ENCODE measurements around the gene TMEM200C. TPM values are rescaled to one million over a fixed set of nuclear protein-coding genes. Genes with fewer than 3 reads are reported as not detected.

The TMEM200C gene
- total RNA-seq, 4 donors from 2014 or later = under 0.01 to 0.16 (median 0.13) TPM

DNA sequence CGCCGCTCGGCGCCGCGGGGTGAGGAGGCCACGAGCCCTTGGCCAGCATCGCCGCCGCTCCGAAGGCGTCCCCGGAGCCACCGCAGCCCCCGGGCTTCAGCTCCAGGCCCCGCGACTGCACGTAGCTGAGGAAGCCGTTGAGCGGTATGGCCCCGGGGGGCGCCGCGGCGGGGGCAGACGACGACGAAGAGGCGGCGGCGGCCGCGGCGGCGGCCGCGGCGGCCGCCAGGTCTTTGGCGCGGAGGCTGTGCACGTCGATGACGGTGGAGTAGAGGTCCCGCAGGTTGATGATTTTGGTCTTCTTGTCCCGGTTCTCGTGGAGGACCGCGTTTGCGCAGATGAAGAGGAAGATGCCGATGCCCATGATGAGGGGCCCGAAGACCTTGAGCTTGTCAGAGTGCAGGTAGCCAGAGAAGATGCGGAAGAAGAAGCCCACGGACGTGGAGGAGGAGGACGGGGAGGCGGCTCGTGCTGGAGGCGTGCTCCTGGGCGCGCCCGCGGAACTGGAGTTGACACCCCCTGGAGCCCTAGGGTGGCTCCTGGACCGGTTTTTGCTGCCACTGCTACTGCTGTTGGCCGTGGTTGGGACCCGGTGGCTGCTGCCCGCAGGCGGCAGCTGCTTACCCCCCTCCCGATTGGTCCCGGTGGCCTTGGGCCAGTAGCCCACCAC lies 4.0 kb downstream of the TMEM200C start:
- no peak for TF ChIP-seq POLR2AphosphoS5 (IDR thresholded peaks at IDR 0.05)
- no peak for TF ChIP-seq POLR2A (IDR thresholded peaks at IDR 0.05)
- TF ChIP-seq, protein P1, sequence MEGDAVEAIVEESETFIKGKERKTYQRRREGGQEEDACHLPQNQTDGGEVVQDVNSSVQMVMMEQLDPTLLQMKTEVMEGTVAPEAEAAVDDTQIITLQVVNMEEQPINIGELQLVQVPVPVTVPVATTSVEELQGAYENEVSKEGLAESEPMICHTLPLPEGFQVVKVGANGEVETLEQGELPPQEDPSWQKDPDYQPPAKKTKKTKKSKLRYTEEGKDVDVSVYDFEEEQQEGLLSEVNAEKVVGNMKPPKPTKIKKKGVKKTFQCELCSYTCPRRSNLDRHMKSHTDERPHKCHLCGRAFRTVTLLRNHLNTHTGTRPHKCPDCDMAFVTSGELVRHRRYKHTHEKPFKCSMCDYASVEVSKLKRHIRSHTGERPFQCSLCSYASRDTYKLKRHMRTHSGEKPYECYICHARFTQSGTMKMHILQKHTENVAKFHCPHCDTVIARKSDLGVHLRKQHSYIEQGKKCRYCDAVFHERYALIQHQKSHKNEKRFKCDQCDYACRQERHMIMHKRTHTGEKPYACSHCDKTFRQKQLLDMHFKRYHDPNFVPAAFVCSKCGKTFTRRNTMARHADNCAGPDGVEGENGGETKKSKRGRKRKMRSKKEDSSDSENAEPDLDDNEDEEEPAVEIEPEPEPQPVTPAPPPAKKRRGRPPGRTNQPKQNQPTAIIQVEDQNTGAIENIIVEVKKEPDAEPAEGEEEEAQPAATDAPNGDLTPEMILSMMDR (IDR thresholded peaks at IDR 0.05) = no peak
- TF ChIP-seq EP300 (IDR thresholded peaks at IDR 0.05) = no peak
- Histone ChIP-seq H3K4me3 (peak overlapping the region in 1 of 2 donors; percentile 56), H3K9me3 (no peaks in the 10 kb centered on the region), H3K4me1 (peaks cover 0 to 39% (median 15%) of the 10 kb centered on the region in 3 donors), H3K27me3 (peaks cover 80% of the 10 kb centered on the region), H3K36me3 (no peaks in the 10 kb centered on the region), H3K27ac (no peak overlapping the region)
- 71 to 100% methylated on average over 1 to 11 of the region's 70 CpGs for WGBS, 2 donors (ENCODE audit: low coverage in 1 of 2)
- no peak for ATAC-seq

DNA sequence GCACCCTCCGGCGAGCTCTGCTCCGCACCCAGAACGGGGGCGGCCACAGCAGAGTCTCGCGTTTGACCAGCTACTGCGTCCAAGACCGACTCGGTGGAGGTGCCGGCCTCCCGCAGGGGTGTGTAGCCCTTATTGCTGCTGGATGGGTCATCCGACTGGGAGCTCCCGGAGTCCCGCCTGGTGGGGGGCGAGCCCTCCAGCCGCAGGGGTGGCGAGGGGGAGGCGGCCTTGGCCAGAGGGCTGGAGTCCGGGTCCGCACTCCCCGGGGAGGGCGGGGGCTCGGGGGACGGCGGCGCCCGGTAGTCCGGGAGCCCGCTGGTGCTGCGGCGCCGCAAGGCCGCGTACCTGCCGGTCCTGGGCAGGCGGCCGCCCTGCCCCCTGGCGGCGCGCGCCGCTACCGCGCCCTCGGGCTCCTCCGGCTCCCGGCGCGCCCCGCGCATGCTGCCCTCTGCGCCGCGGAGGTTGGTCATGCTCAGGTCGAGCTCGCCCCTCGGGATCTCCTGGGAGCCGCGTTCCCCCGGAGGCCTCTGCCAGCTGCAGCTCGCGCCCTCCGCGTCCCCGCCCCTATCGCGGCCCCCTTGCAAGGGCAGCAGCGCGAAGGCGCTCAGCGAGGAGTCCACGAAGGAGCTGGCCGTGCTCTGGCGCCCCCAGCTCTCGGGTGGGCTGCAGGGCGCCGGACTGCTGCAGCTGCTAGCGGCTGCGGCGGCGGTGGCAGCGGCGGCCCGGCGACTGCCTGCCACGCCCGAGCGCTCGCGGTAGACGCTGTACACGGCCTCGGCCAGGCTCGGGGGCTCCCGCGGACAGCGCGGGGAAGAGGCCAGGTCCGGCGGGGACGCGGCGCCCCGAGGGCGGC lies 4.8 kb downstream of the TMEM200C start:
- Histone ChIP-seq H3K27ac (no peak overlapping the region), H3K9me3 (no peaks in the 10 kb centered on the region), H3K36me3 (no peaks in the 10 kb centered on the region), H3K27me3 (peaks cover 75% of the 10 kb centered on the region), H3K4me3 (peak overlapping the region; percentile 13 to 56), H3K4me1 (peaks cover 0 to 32% (median 9%) of the 10 kb centered on the region in 3 donors)
- TF ChIP-seq POLR2AphosphoS5 (IDR thresholded peaks at IDR 0.05) = no peak
- TF ChIP-seq, protein P1 (IDR thresholded peaks at IDR 0.05) = peak in 3 of 4 experiments; percentile 54 to 66 (median 57)
- peak; percentile 70 for ATAC-seq
- 36% methylated on average over 7 of the region's 106 CpGs; no CpG with 5 or more reads in 1 of the 2 donors for WGBS, 2 donors (ENCODE audit: low coverage in 1 of 2)

DNA sequence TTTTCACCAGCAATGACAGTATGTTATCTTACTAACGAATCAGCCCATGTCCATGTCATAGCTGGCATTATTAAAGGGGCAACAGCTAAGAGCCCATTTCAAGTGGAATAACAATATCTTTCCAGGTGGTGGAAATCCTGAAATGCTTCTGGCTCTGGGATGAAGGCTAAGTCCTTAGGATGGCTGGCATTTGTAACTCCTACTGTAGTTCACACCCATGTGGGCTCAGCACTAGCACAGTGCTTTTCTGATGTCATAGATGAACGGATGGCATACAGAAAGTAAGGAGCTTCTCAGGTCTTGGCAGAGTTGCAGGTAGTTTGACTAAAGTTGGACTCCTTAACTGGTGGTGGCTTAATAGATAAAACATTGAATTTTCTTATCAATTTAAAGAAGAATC lies 10.0 kb downstream of the TMEM200C start:
- no peak for ATAC-seq
- no peaks in the 10 kb centered on the region for H3K9me3 ChIP-seq
- H3K27me3 ChIP-seq = peaks cover 31% of the 10 kb centered on the region
- WGBS, 2 donors (ENCODE audit: low coverage in 1 of 2) = 60 to 64% methylated on average over 1 to 2 of the region's 2 CpGs
- TF ChIP-seq POLR2A (IDR thresholded peaks at IDR 0.05) (no peak), POLR2AphosphoS5 (IDR thresholded peaks at IDR 0.05) (no peak), EP300 (IDR thresholded peaks at IDR 0.05) (no peak)
- TF ChIP-seq, protein P1 (IDR thresholded peaks at IDR 0.05) = no peak
- no peak overlapping the region for H3K4me3 ChIP-seq
- no peaks in the 10 kb centered on the region for H3K36me3 ChIP-seq
- peaks cover 0 to 4% (median 0%) of the 10 kb centered on the region in 3 donors for H3K4me1 ChIP-seq
- no peak overlapping the region for H3K27ac ChIP-seq

DNA sequence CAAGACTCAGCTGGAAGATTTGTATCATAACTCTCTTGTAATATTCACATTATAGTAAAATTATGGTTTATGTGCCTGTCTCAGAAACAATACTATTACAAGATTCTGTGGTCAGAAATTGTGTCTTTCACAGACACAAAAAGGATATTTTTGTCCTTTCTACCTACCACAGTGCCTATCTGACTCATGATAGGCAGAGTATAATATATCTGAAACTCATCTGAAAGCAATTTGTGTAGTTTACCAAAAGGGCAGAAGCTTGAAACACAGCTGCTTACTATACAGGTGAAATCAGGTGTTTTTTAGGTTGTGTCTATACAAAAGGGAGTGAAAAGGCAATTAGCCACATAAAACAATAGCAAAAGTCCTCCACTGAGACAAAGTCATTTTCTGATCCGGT lies 10.9 kb downstream of the TMEM200C start:
- H3K27me3 ChIP-seq = peaks cover 26% of the 10 kb centered on the region
- 75 to 78% methylated on average over 1 of the region's 1 CpG for WGBS, 2 donors (ENCODE audit: low coverage in 1 of 2)
- H3K27ac ChIP-seq = no peak overlapping the region
- H3K4me1 ChIP-seq = no peaks in the 10 kb centered on the region
- H3K36me3 ChIP-seq = no peaks in the 10 kb centered on the region
- TF ChIP-seq POLR2A (IDR thresholded peaks at IDR 0.05) = no peak
- TF ChIP-seq EP300 (IDR thresholded peaks at IDR 0.05) = no peak
- TF ChIP-seq, protein P1 (IDR thresholded peaks at IDR 0.05) = no peak
- H3K9me3 ChIP-seq = no peaks in the 10 kb centered on the region
- ATAC-seq = no peak
- no peak overlapping the region for H3K4me3 ChIP-seq

All from gastroesophageal sphincter (tissue), 4 donors.